Right atrium auricular region (tissue), 2 donors: Measurements from ENCODE around the gene SDR42E1. TPM values are rescaled to one million over a fixed set of nuclear protein-coding genes. Genes with fewer than 3 reads are reported as not detected.

Experiments
- DNase-seq: peaks from one replicate; pipeline ENCODE4 v3.0.0-alpha.2; 2019; ENCODE audit warnings: low spot score
- H3K27ac ChIP-seq, 2 donors: fragments of 200-600 bp; sonication (generic); 1 replicate in 1 of 2; 2 replicates in 1 of 2; pipeline ENCODE4 v1.5.1; 2016 to 2019
- H3K27me3 ChIP-seq, 2 donors: fragments of 200-600 bp; sonication (generic); one replicate each; pipeline versions ENCODE4 v1.5.1 to v1.6.0; 2017 to 2019
- H3K36me3 ChIP-seq: fragments of 200-600 bp; sonication (generic); one replicate; pipeline ENCODE4 v1.5.1; 2016
- H3K4me1 ChIP-seq, 2 donors: fragments of 200-600 bp; sonication (generic); one replicate each; pipeline versions ENCODE4 v1.5.1 to v1.6.0; 2017 to 2019
- H3K4me3 ChIP-seq, 2 donors: fragments of 200-600 bp; sonication (generic); 1 replicate in 1 of 2; 2 replicates in 1 of 2; pipeline ENCODE4 v1.5.1; 2017 to 2019; ENCODE audit warnings: mild to moderate bottlenecking in 1 of 2, moderate library complexity in 1 of 2
- H3K9me3 ChIP-seq, 2 donors: fragments of 200-600 bp; sonication (generic); one replicate each; pipeline ENCODE4 v1.5.1; 2019
- total RNA-seq, 2 donors: library from RNA; depleted of rRNA; stranded (reverse); fragments of >200 nt; gene quantifications; one replicate each; pipeline ENCODE4 v1.1.0, GENCODE V29; 2016
- TF ChIP-seq, protein P1 (sequence below), 2 donors: fragments of 200-600 bp; sonication (generic); IDR thresholded peaks; one replicate each; pipeline ENCODE4 v1.5.1; 2019; ENCODE audit warnings: antibody characterized with exemption in 2 of 2

The SDR42E1 gene, protein sequence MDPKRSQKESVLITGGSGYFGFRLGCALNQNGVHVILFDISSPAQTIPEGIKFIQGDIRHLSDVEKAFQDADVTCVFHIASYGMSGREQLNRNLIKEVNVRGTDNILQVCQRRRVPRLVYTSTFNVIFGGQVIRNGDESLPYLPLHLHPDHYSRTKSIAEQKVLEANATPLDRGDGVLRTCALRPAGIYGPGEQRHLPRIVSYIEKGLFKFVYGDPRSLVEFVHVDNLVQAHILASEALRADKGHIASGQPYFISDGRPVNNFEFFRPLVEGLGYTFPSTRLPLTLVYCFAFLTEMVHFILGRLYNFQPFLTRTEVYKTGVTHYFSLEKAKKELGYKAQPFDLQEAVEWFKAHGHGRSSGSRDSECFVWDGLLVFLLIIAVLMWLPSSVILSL
- total RNA-seq = under 1 TPM; 0.11 to 0.90 TPM

- H3K9me3 ChIP-seq = peaks cover 7 to 25% of the 10 kb centered on the region in 2 donors
- no peaks in the 10 kb centered on the region for H3K36me3 ChIP-seq
- H3K4me1 ChIP-seq = no peaks in the 10 kb centered on the region
- H3K27me3 ChIP-seq = no peaks in the 10 kb centered on the region
- TF ChIP-seq, protein P1, sequence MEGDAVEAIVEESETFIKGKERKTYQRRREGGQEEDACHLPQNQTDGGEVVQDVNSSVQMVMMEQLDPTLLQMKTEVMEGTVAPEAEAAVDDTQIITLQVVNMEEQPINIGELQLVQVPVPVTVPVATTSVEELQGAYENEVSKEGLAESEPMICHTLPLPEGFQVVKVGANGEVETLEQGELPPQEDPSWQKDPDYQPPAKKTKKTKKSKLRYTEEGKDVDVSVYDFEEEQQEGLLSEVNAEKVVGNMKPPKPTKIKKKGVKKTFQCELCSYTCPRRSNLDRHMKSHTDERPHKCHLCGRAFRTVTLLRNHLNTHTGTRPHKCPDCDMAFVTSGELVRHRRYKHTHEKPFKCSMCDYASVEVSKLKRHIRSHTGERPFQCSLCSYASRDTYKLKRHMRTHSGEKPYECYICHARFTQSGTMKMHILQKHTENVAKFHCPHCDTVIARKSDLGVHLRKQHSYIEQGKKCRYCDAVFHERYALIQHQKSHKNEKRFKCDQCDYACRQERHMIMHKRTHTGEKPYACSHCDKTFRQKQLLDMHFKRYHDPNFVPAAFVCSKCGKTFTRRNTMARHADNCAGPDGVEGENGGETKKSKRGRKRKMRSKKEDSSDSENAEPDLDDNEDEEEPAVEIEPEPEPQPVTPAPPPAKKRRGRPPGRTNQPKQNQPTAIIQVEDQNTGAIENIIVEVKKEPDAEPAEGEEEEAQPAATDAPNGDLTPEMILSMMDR (IDR thresholded peaks at IDR 0.05) = no peak
- peak within 1 kb of the TSS; percentile 39 to 41 for H3K4me3 ChIP-seq
- DNase-seq = no peak
- no peak within 1 kb of the TSS for H3K27ac ChIP-seq
These were observed at the start of gene SDR42E1 for GRCh38 chr16:82011199-82011641. SDR42E1 (minus strand) TSS chr16:82011470; CDS start chr16:82000858, 10,612 bp downstream.

DNA sequence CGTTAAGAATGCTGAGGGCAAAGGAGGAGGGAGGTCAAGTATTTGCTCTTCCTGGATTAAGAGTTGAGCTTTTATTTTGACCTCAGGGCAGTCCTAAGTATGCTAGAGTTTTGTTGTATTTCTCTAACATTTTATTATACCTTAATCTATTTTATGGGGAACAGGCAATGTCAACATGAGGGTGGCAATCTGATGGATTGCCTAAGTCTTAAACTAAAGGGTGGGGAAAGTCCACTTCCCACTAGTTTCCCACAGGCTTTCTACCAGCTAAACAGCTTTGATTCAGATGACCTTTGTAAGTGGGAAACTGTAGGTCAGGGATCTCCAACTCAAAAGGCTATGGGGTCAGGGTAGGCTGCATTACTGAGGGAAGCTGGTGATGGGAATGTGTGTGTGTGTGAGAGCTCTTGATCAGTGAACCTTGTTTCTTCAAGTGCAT is 48.7 kb upstream of the SDR42E1 start:
- TF ChIP-seq, protein P1 (IDR thresholded peaks at IDR 0.05) = no peak
- no peaks in the 10 kb centered on the region for H3K9me3 ChIP-seq
- no peak overlapping the region for H3K27ac ChIP-seq
- no peak overlapping the region for H3K4me3 ChIP-seq
- no peaks in the 10 kb centered on the region for H3K4me1 ChIP-seq
- H3K36me3 ChIP-seq = no peaks in the 10 kb centered on the region
- DNase-seq = no peak
- no peaks in the 10 kb centered on the region for H3K27me3 ChIP-seq

DNA sequence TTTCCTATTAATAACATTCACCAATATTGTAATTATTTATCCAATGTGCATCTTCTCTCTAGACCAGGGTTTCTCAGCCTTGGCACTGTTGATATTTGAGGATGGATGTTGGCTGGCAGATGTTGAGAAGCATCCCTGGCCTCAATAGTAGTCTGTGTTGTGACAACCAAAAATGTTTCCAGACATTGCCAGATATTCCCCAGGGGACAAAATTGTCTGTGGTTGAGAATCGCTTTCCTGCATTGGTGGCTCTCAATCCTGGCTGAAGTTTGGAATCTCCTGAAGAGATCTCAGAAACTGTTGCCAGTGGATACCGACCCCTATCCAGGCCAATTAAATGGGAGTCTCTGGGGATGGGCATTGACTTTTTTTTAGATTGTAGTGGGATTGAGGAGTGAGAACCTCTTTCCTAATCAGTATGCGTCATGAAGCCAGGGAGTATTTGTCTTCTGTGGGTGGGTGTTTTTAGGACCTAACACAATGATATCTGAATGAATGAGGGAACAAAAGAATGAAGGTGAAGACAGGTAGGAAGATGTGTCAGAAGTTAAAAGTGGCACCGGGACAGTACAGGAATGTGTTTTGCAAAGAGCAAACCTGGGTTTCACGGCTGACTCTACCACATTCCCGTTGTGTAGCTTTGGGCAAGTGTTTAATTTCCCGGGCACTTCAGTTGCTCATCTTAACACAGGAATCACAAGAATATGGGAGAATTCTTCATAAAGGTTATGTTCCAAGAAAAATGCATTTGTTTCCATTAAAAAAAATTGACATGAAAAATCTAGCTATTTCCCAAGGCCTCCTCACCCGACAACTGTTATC is 48.1 kb upstream of the SDR42E1 start:
- H3K4me3 ChIP-seq = no peak overlapping the region
- no peak overlapping the region for H3K27ac ChIP-seq
- H3K4me1 ChIP-seq = no peaks in the 10 kb centered on the region
- H3K9me3 ChIP-seq = no peaks in the 10 kb centered on the region
- no peak for DNase-seq
- no peaks in the 10 kb centered on the region for H3K36me3 ChIP-seq
- TF ChIP-seq, protein P1 (IDR thresholded peaks at IDR 0.05) = no peak
- H3K27me3 ChIP-seq = no peaks in the 10 kb centered on the region

- Histone ChIP-seq H3K27ac (no peak overlapping the region), H3K9me3 (no peaks in the 10 kb centered on the region)
- TF ChIP-seq, protein P1 (IDR thresholded peaks at IDR 0.05) = no peak
These were observed 45.3 kb upstream of the SDR42E1 start for GRCh38 chr16:82056550-82056896.

DNA sequence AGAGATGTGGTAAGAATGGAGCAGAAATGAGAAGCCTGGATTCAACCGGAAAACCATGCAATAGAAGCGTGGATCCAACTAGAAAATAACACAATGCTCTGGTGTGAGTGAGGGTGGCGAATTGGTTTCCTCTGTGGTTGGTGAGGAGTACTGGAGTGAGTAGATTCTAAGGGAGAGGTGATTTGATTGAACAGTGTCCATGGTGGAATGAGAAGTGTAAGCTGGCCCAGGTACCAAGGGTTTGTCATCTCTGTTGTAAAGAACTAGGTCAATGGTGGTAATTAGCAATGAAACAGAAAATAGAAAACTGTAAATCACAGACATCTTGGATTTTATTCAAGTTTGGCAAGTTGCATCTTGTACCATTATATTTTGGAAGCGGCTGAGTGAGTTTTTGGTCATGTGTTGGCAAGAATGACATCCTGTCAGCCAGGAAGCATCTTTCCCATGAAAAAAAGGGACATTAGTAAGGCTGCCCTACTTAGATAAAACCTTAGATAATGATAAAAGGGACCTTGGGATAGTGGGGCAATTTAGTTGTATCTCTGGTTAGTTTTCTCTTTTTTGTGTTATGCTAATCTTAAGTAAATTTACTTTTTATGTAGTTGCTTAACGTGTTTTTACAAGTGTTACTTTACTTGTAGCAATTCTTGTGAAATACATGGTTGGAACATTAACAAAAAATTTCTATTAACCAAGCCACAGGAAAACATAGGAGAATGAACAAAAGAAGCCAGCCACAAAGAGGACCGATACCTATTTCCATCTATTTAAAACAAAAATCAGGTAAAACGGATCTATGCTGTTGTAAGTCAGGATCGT is 44.7 kb upstream of the SDR42E1 start:
- TF ChIP-seq, protein P1 (IDR thresholded peaks at IDR 0.05) = no peak
- Histone ChIP-seq H3K4me3 (no peak overlapping the region), H3K36me3 (no peaks in the 10 kb centered on the region), H3K4me1 (no peaks in the 10 kb centered on the region), H3K27me3 (no peaks in the 10 kb centered on the region), H3K27ac (no peak overlapping the region), H3K9me3 (no peaks in the 10 kb centered on the region)
- DNase-seq = no peak

More at GRCh38 chr16:82056550-82056896, 45.3 kb upstream of the SDR42E1 start:
- H3K36me3 ChIP-seq = no peaks in the 10 kb centered on the region
- no peaks in the 10 kb centered on the region for H3K27me3 ChIP-seq
- no peak for DNase-seq
- no peak overlapping the region for H3K4me3 ChIP-seq
- H3K4me1 ChIP-seq = no peaks in the 10 kb centered on the region
